CD14-positive monocyte (primary cell): ENCODE data around the gene ANO7. TPM values are rescaled to one million over a fixed set of nuclear protein-coding genes. Genes with fewer than 3 reads are reported as not detected.
A peak's percentile ranks its signal among the peaks of the same experiment; 100 is the strongest.

Source experiments
- DNase-seq, 3 donors: peaks; one replicate each; pipeline ENCODE4 v3.0.0-alpha.2; 2011 to 2022
- H2AFZ ChIP-seq: 2 replicates; pipeline ENCODE4 v1.6.0; 2012; ENCODE audit warnings: mild to moderate bottlenecking, low read depth, low read length, inconsistent platforms; ENCODE audit not compliant: insufficient read depth, poor library complexity, severe bottlenecking
- H3K27ac ChIP-seq, 2 donors: 1 replicate in 1 of 2; 2 replicates in 1 of 2; pipeline ENCODE4 v1.5.1; 2012 to 2013; ENCODE audit warnings: low read length in 2 of 2, control low read depth in 1 of 2, inconsistent platforms in 1 of 2, low read depth in 1 of 2, mild to moderate bottlenecking in 1 of 2
- H3K27me3 ChIP-seq, 2 donors: one replicate each; pipeline versions ENCODE4 v1.6.0 to v1.6.1; 2011 to 2013; ENCODE audit warnings: low read length in 2 of 2; ENCODE audit not compliant: control insufficient read depth in 2 of 2, insufficient read depth in 2 of 2
- H3K36me3 ChIP-seq, 2 donors: replicated peaks in 1 of 2; 1 replicate in 1 of 2; 2 replicates in 1 of 2; pipeline versions ENCODE4 v1.5.1 to v1.6.1; 2012 to 2013; ENCODE audit warnings: low read length in 2 of 2, control low read depth in 1 of 2, inconsistent platforms in 1 of 2, mild to moderate bottlenecking in 1 of 2; ENCODE audit not compliant: insufficient read depth in 2 of 2, control insufficient read depth in 1 of 2
- H3K4me1 ChIP-seq, 2 donors: 1 replicate in 1 of 2; 2 replicates in 1 of 2; pipeline versions ENCODE4 v1.5.1 to v1.6.1; 2012 to 2013; ENCODE audit warnings: low read length in 2 of 2, control low read depth in 1 of 2, inconsistent platforms in 1 of 2, mild to moderate bottlenecking in 1 of 2, moderate library complexity in 1 of 2; ENCODE audit not compliant: insufficient read depth in 2 of 2, control insufficient read depth in 1 of 2
- H3K4me2 ChIP-seq: replicated peaks from 2 replicates; pipeline ENCODE3; 2012; ENCODE audit warnings: low read length, moderate library complexity, mild to moderate bottlenecking; ENCODE audit not compliant: poor library complexity, severe bottlenecking; ENCODE audit errors: extremely low read depth
- H3K4me3 ChIP-seq, 3 experiments: fragments of 200-600 bp in 1 of 3; sonication (generic) in 1 of 3; replicated peaks in 1 of 3; 1 replicate in 2 of 3; 2 replicates in 1 of 3; pipeline ENCODE4 v1.5.1; 2011 to 2013; ENCODE audit warnings: low read length in 3 of 3, mild to moderate bottlenecking in 3 of 3, control low read depth in 2 of 3, low read depth in 2 of 3, inconsistent platforms in 1 of 3, moderate library complexity in 1 of 3
- H3K79me2 ChIP-seq: 2 replicates; pipeline ENCODE4 v1.6.0; 2012; ENCODE audit warnings: mild to moderate bottlenecking, control low read depth, inconsistent platforms, low read length, moderate library complexity; ENCODE audit not compliant: insufficient read depth
- H3K9ac ChIP-seq: 2 replicates; pipeline ENCODE4 v1.6.0; 2017; ENCODE audit warnings: low read length, mild to moderate bottlenecking; ENCODE audit not compliant: insufficient read depth, poor library complexity, severe bottlenecking
- H3K9me3 ChIP-seq, 2 donors: replicated peaks in 1 of 2; 1 replicate in 1 of 2; 2 replicates in 1 of 2; pipeline versions ENCODE4 v1.5.1 to v1.6.1; 2012 to 2013; ENCODE audit warnings: low read length in 2 of 2, control low read depth in 1 of 2; ENCODE audit not compliant: control insufficient read depth in 1 of 2, insufficient read depth in 1 of 2
- H4K20me1 ChIP-seq: 2 replicates; pipeline ENCODE4 v1.6.0; 2012; ENCODE audit warnings: mild to moderate bottlenecking, low read length, control low read depth, moderate library complexity; ENCODE audit not compliant: insufficient read depth
- H3K27ac Mint-ChIP-seq, 7 donors: one replicate each; pipeline ENCODE4 v1.8.0; 2020; ENCODE audit warnings: mild to moderate bottlenecking in 7 of 7, mixed read lengths in 7 of 7, moderate library complexity in 6 of 7, inconsistent platforms in 2 of 7
- H3K27me3 Mint-ChIP-seq, 3 donors: one replicate each; pipeline ENCODE4 v1.8.0; 2021 to 2022; ENCODE audit warnings: low read depth in 3 of 3, mild to moderate bottlenecking in 3 of 3, mixed read lengths in 3 of 3, moderate library complexity in 3 of 3, inconsistent platforms in 1 of 3
- H3K36me3 Mint-ChIP-seq, 2 donors: one replicate each; pipeline ENCODE4 v1.8.0; 2020; ENCODE audit warnings: mixed read lengths in 2 of 2, inconsistent platforms in 1 of 2, mild to moderate bottlenecking in 1 of 2
- H3K4me1 Mint-ChIP-seq: one replicate; pipeline ENCODE4 v1.8.0; 2020; ENCODE audit warnings: mild to moderate bottlenecking, mixed read lengths
- H3K4me3 Mint-ChIP-seq, 2 donors: one replicate each; pipeline ENCODE4 v1.8.0; 2020; ENCODE audit warnings: mild to moderate bottlenecking in 2 of 2, mixed read lengths in 2 of 2, moderate library complexity in 1 of 2
- H3K9me3 Mint-ChIP-seq, 7 donors: one replicate each; pipeline ENCODE4 v1.8.0; 2020 to 2022; ENCODE audit warnings: mixed read lengths in 7 of 7, mild to moderate bottlenecking in 6 of 7, moderate library complexity in 6 of 7, inconsistent platforms in 2 of 7
- CTCF ChIP-seq: fragments of 200-600 bp; IDR thresholded peaks from one replicate; pipeline ENCODE4 v1.8.0; 2022; ENCODE audit warnings: antibody characterized with exemption, mild to moderate bottlenecking
- WGBS: methylation state at CpG from one replicate; pipeline ENCODE4 v1.1.5; 2013; ENCODE audit warnings: missing lambda C conversion rate; ENCODE audit not compliant: insufficient coverage; 5-methylcytosine and 5-hydroxymethylcytosine counted together
- intact Hi-C, 2 donors: fragments of 100-400 bp; cut with micrococcal nuclease; formaldehyde crosslinking; loops; one replicate each; pipeline versions ENCODE4 v1.15.0 to v1.15.1; 2023
- polyA plus RNA-seq, 3 donors: library from polyadenylated mRNA; depleted of rRNA in 1 of 3; unstranded in 2 of 3; stranded (reverse) in 1 of 3; fragments of 300-500 nt in 2 of 3; fragments of >200 nt in 1 of 3; fragmentation: Illumina TruSeq in 2 of 3; gene quantifications; 1 replicate in 2 of 3; 2 replicates in 1 of 3; pipeline ENCODE4 v1.2.3, GENCODE V29; 2012 to 2021

Gene ANO7
- polyA plus RNA-seq, 3 donors, result 0.03 TPM; not detected in 2

- Histone ChIP-seq H3K9me3 (no peaks in the 10 kb centered on the region), H3K27me3 (no peaks in the 10 kb centered on the region), H4K20me1 (peaks cover 76% of the 10 kb centered on the region), H3K9ac (no peak overlapping the region), H3K36me3 (peaks cover 50 to 60% of the 10 kb centered on the region in 2 donors), H3K27ac (no peak overlapping the region), H3K4me2 (no peak overlapping the region), H3K4me1 (peaks cover 17 to 19% of the 10 kb centered on the region in 2 donors), H3K79me2 (peaks cover 66% of the 10 kb centered on the region), H3K4me3 (no peak overlapping the region), H2AFZ (no peak overlapping the region)
- peaks cover 0 to under 1% (median 0%) of the 10 kb centered on the region in 3 donors for H3K27me3 Mint-ChIP-seq
- no peak for DNase-seq
- intact Hi-C loops, result no loop called here
- whole genome bisulfite sequencing, result 100% methylated on average over 2 of the region's 7 CpGs
- peaks cover 0 to 3% (median 0%) of the 10 kb centered on the region in 7 donors for H3K9me3 Mint-ChIP-seq
- H3K4me3 Mint-ChIP-seq, result no peak overlapping the region
- peak overlapping the region in 2 of 7 donors; percentile 48 to 69 for H3K27ac Mint-ChIP-seq
- H3K36me3 Mint-ChIP-seq, result peaks cover 42 to 62% of the 10 kb centered on the region in 2 donors
- peaks cover 28% of the 10 kb centered on the region for H3K4me1 Mint-ChIP-seq
- TF ChIP-seq CTCF, result no peak
Observed at GRCh38 chr2:241268306-241268705, 79.8 kb downstream of the ANO7 start.

DNA sequence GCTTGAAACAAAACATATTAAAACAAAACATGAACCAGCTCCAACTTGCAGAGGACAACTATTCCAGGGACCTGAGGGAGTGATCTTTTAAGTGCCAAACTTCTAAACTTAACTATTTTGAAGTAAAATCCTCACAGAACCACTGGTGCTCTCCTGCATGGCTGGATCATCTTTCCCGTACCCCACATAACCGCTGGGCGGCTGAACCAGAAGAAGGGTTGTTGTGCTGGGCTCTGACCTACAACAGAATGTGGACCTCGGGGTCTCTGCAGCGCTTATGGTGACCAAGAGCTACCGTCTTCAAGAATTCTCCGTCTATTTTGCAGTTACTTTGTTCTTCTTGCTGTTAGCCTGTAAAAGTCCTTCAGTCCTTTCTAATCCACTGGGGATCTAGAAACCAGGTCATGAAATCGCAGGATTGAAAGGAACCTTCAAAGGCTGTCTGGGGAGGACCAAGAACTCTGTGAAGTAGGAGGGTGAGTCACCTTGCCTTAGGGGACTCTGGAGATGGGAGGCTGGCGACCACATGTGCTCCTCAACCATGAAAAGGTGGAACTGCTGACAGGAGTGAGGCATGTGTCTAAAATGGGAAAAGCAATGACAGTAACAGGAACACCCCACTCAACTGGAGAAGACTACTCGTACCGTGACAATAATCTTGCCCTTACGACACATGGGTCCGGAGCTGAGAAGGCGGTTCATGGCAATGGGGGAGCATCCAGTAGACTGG lies 80.4 kb downstream of the ANO7 start:
- Histone ChIP-seq H3K79me2 (peaks cover 67% of the 10 kb centered on the region), H3K9me3 (no peaks in the 10 kb centered on the region), H3K36me3 (peaks cover 44 to 54% of the 10 kb centered on the region in 2 donors), H3K4me2 (no peak overlapping the region), H3K27me3 (no peaks in the 10 kb centered on the region), H4K20me1 (peaks cover 79% of the 10 kb centered on the region), H3K27ac (peak overlapping the region in 1 of 2 donors; percentile 9), H2AFZ (no peak overlapping the region), H3K4me1 (peaks cover 18 to 22% of the 10 kb centered on the region in 2 donors), H3K9ac (no peak overlapping the region), H3K4me3 (no peak overlapping the region)
- intact Hi-C loops, result no loop called here
- Mint-ChIP-seq H3K9me3 (peaks cover 0 to 4% (median 0%) of the 10 kb centered on the region in 7 donors), H3K27ac (peak overlapping the region in 3 of 7 donors; percentile 21 to 74 (median 54)), H3K4me1 (peaks cover 34% of the 10 kb centered on the region), H3K4me3 (peak overlapping the region in 1 of 2 donors; percentile 34), H3K27me3 (peaks cover 0 to 1% (median 0%) of the 10 kb centered on the region in 3 donors), H3K36me3 (peaks cover 36 to 56% of the 10 kb centered on the region in 2 donors)
- no peak for TF ChIP-seq CTCF
- WGBS, result 98% methylated on average over 9 of the region's 14 CpGs
- no peak for DNase-seq
